ENCODE results near the gene LRIT2. TPM values are rescaled to one million over a fixed set of nuclear protein-coding genes. Genes with fewer than 3 reads are reported as not detected.

The LRIT2 gene
- total RNA-seq, 1 donor from 2014 or later = not detected

GRCh38 chr10:84233940-84234339 lies 8.6 kb upstream of the LRIT2 start:
- no peak for TF ChIP-seq CTCF (conservative IDR thresholded peaks at IDR 0.05; ENCODE audit: low read depth, low read length)
- H3K4me3 ChIP-seq (ENCODE audit: low read depth, low read length) = no peak overlapping the region
- DNase-seq (ENCODE audit: low read depth) = no peak

GRCh38 chr10:84232376-84232775 lies 7.0 kb upstream of the LRIT2 start:
- no peak overlapping the region for H3K4me3 ChIP-seq (ENCODE audit: low read depth, low read length)
- TF ChIP-seq CTCF (conservative IDR thresholded peaks at IDR 0.05; ENCODE audit: low read depth, low read length) = no peak
- DNase-seq (ENCODE audit: low read depth) = no peak

- no peak for DNase-seq (ENCODE audit: low read depth)
- H3K4me3 ChIP-seq (ENCODE audit: low read depth, low read length) = no peak overlapping the region
- TF ChIP-seq CTCF (conservative IDR thresholded peaks at IDR 0.05; ENCODE audit: low read depth, low read length) = no peak
Measured at GRCh38 chr10:84230359-84230758, 5.0 kb upstream of the LRIT2 start.

GRCh38 chr10:84227810-84228209 lies 2.5 kb upstream of the LRIT2 start:
- no peak overlapping the region for H3K4me3 ChIP-seq (ENCODE audit: low read depth, low read length)
- TF ChIP-seq CTCF (conservative IDR thresholded peaks at IDR 0.05; ENCODE audit: low read depth, low read length) = no peak
- DNase-seq (ENCODE audit: low read depth) = no peak

- H3K4me3 ChIP-seq (ENCODE audit: low read depth, low read length) = no peak overlapping the region
- DNase-seq (ENCODE audit: low read depth) = no peak
- TF ChIP-seq CTCF (conservative IDR thresholded peaks at IDR 0.05; ENCODE audit: low read depth, low read length) = no peak
Measured at GRCh38 chr10:84226616-84227015, 1.3 kb upstream of the LRIT2 start.

GRCh38 chr10:84224411-84225028 lies 824 bp downstream of the LRIT2 start:
- no peak for DNase-seq (ENCODE audit: low read depth)
- no peak for TF ChIP-seq CTCF (conservative IDR thresholded peaks at IDR 0.05; ENCODE audit: low read depth, low read length)

GRCh38 chr10:84221916-84222315 lies 3.4 kb downstream of the LRIT2 start:
- TF ChIP-seq CTCF (conservative IDR thresholded peaks at IDR 0.05; ENCODE audit: low read depth, low read length) = no peak
- H3K4me3 ChIP-seq (ENCODE audit: low read depth, low read length) = no peak overlapping the region
- no peak for DNase-seq (ENCODE audit: low read depth)

More at GRCh38 chr10:84224411-84225028, 824 bp downstream of the LRIT2 start:
- no peak overlapping the region for H3K4me3 ChIP-seq (ENCODE audit: low read depth, low read length)
